GM23338 (cell line): Measurements from ENCODE around the gene CMIP. TPM values are rescaled to one million over a fixed set of nuclear protein-coding genes. Genes with fewer than 3 reads are reported as not detected.

ENCODE experiments used
- ATAC-seq: fragments of 200-7000 bp; cut with Tn5 transposase; 3 replicates; pipeline ENCODE4 v1.9.1; 2020
- DNase-seq: peaks from one replicate; pipeline ENCODE4 v3.0.0-alpha.2; 2015; ENCODE audit warnings: low spot score
- H2AFZ ChIP-seq: fragments of 200-600 bp; sonication (generic); 2 replicates; pipeline ENCODE4 v1.8.0; 2016; ENCODE audit warnings: antibody characterized with exemption, mild to moderate bottlenecking, moderate library complexity
- H3F3A ChIP-seq: fragments of 200-600 bp; sonication (generic); replicated peaks from 2 replicates; pipeline ENCODE4 v1.8.0; 2017; ENCODE audit warnings: antibody characterized with exemption, mixed run types, low read depth
- H3K27ac ChIP-seq: fragments of 200-600 bp; sonication (generic); 2 replicates; pipeline ENCODE4 v1.6.1; 2016; ENCODE audit warnings: low read depth
- H3K27me3 ChIP-seq: fragments of 200-600 bp; sonication (generic); 2 replicates; pipeline ENCODE4 v1.8.0; 2016; ENCODE audit warnings: mild to moderate bottlenecking, mixed run types, moderate library complexity; ENCODE audit not compliant: insufficient read depth
- H3K36me3 ChIP-seq: fragments of 200-600 bp; sonication (generic); 2 replicates; pipeline ENCODE4 v1.8.0; 2016; ENCODE audit warnings: mild to moderate bottlenecking; ENCODE audit not compliant: insufficient read depth
- H3K4me1 ChIP-seq: fragments of 200-600 bp; sonication (generic); 2 replicates; pipeline ENCODE4 v1.8.0; 2016; ENCODE audit warnings: mild to moderate bottlenecking, moderate library complexity; ENCODE audit not compliant: insufficient read depth
- H3K4me2 ChIP-seq: fragments of 200-600 bp; sonication (generic); 2 replicates; pipeline ENCODE4 v1.7.1; 2017; ENCODE audit warnings: mixed run types
- H3K4me3 ChIP-seq: fragments of 200-600 bp; sonication (generic); 2 replicates; pipeline ENCODE4 v1.6.1; 2016; ENCODE audit warnings: mixed run types
- H3K79me2 ChIP-seq: fragments of 200-600 bp; sonication (generic); replicated peaks from 2 replicates; pipeline ENCODE4 v1.8.0; 2017; ENCODE audit warnings: mild to moderate bottlenecking; ENCODE audit not compliant: insufficient read depth
- H3K9me2 ChIP-seq: fragments of 200-600 bp; sonication (generic); 2 replicates; pipeline ENCODE4 v1.8.0; 2017; ENCODE audit not compliant: insufficient read depth
- H4K20me1 ChIP-seq: fragments of 200-600 bp; sonication (generic); replicated peaks from 2 replicates; pipeline ENCODE4 v1.8.0; 2017; ENCODE audit warnings: mild to moderate bottlenecking; ENCODE audit not compliant: insufficient read depth
- H3K27ac Mint-ChIP-seq: 2 replicates; pipeline ENCODE4 v1.8.0; 2020; ENCODE audit warnings: inconsistent platforms, mild to moderate bottlenecking, moderate library complexity, mixed read lengths
- H3K27me3 Mint-ChIP-seq: 3 replicates; pipeline ENCODE4 v1.8.0; 2022; ENCODE audit warnings: low read depth, mild to moderate bottlenecking, moderate library complexity, mixed read lengths, inconsistent platforms; ENCODE audit not compliant: insufficient read depth, poor library complexity
- H3K36me3 Mint-ChIP-seq: 3 replicates; pipeline ENCODE4 v1.8.0; 2021; ENCODE audit warnings: low read depth, mild to moderate bottlenecking, inconsistent platforms, moderate library complexity, mixed read lengths
- H3K4me1 Mint-ChIP-seq: 3 replicates; pipeline ENCODE4 v1.8.0; 2020; ENCODE audit warnings: mild to moderate bottlenecking, inconsistent platforms, mixed read lengths
- H3K4me3 Mint-ChIP-seq: 3 replicates; pipeline ENCODE4 v1.8.0; 2021; ENCODE audit warnings: moderate library complexity, mild to moderate bottlenecking, inconsistent platforms, mixed read lengths
- H3K9me3 Mint-ChIP-seq: 3 replicates; pipeline ENCODE4 v1.8.0; 2020; ENCODE audit warnings: moderate library complexity, mild to moderate bottlenecking, inconsistent platforms, mixed read lengths
- CREB1 ChIP-seq: fragments of 250-450 bp; sonication (Bioruptor Pico); IDR thresholded peaks from 2 replicates; pipeline ENCODE4 v1.5.0; 2020; ENCODE audit warnings: low read depth, mild to moderate bottlenecking, moderate library complexity
- CTCF ChIP-seq, 2 experiments: fragments of 200-600 bp in 1 of 2; sonication (generic) in 1 of 2; conservative IDR thresholded peaks; 2 replicates each; pipeline versions ENCODE4 v1.5.1 to v1.6.1; 2016 to 2017; ENCODE audit warnings: antibody characterized with exemption in 2 of 2, low read depth in 2 of 2, mild to moderate bottlenecking in 2 of 2, moderate library complexity in 1 of 2
- ETS1 ChIP-seq: IDR thresholded peaks from 2 replicates; pipeline ENCODE4 v1.6.1; 2016; ENCODE audit warnings: antibody characterized with exemption
- EZH2 ChIP-seq: fragments of 200-600 bp; sonication (generic); IDR thresholded peaks from one replicate; pipeline ENCODE4 v1.8.0; 2017; ENCODE audit warnings: antibody characterized with exemption, mild to moderate bottlenecking, low read depth; ENCODE audit not compliant: unreplicated experiment
- EZH2phosphoT487 ChIP-seq: fragments of 200-600 bp; sonication (generic); IDR thresholded peaks from one replicate; pipeline ENCODE4 v1.8.1; 2018; ENCODE audit warnings: antibody characterized with exemption; ENCODE audit not compliant: unreplicated experiment
- JUNB ChIP-seq: IDR thresholded peaks from one replicate; pipeline ENCODE4 v1.6.1; 2016; ENCODE audit warnings: antibody characterized with exemption; ENCODE audit not compliant: unreplicated experiment
- NANOG ChIP-seq: IDR thresholded peaks from 2 replicates; pipeline ENCODE4 v1.6.1; 2016; ENCODE audit warnings: antibody characterized with exemption, borderline replicate concordance
- POLR2AphosphoS5 ChIP-seq: IDR thresholded peaks from 2 replicates; pipeline ENCODE4 v1.6.1; 2016; ENCODE audit warnings: antibody characterized with exemption, low read depth
- REST ChIP-seq: IDR thresholded peaks from one replicate; pipeline ENCODE4 v1.6.1; 2018; ENCODE audit warnings: antibody characterized with exemption; ENCODE audit not compliant: unreplicated experiment
- STAT1 ChIP-seq: IDR thresholded peaks from one replicate; pipeline ENCODE4 v1.6.1; 2016; ENCODE audit warnings: antibody characterized with exemption; ENCODE audit not compliant: unreplicated experiment
- ZNF114 ChIP-seq: fragments of 250-450 bp; sonication (Bioruptor Pico); IDR thresholded peaks from 2 replicates; pipeline ENCODE4 v1.5.0; 2020; ENCODE audit warnings: mild to moderate bottlenecking, moderate library complexity
- ZNF331 ChIP-seq: fragments of 250-450 bp; sonication (Bioruptor Pico); IDR thresholded peaks from 2 replicates; pipeline ENCODE4 v1.5.0; 2020; ENCODE audit warnings: low read depth, mild to moderate bottlenecking, moderate library complexity
- polyA plus RNA-seq: library from polyadenylated mRNA; unstranded; fragments of >200 nt; fragmentation: Nextera tagmentation; extraction: Ambion mirVana; gene quantifications from 2 replicates; pipeline ENCODE4 v1.2.1, GENCODE V29; 2016
- total RNA-seq: library from RNA; depleted of rRNA; stranded (reverse); fragments of >200 nt; shearing (Covaris generic); gene quantifications from 2 replicates; pipeline ENCODE4 v1.2.3, GENCODE V29; 2014

CMIP gene
- total and polyA plus RNA-seq, 2 experiments from 2014 or later, result 9.5 to 62.3 TPM

GRCh38 chr16:81710044-81710443 is 265.4 kb downstream of the CMIP start:
- H3K36me3 Mint-ChIP-seq, result peaks cover 24% of the 10 kb centered on the region
- H3K9me3 Mint-ChIP-seq, result no peaks in the 10 kb centered on the region
- H3K27me3 ChIP-seq, result no peaks in the 10 kb centered on the region
- H3K36me3 ChIP-seq, result no peaks in the 10 kb centered on the region
- H3F3A ChIP-seq, result peaks cover 9% of the 10 kb centered on the region; the same call in 1 of the 2 replicates
- no peaks in the 10 kb centered on the region for H3K9me2 ChIP-seq
- peaks cover 25% of the 10 kb centered on the region for H3K4me1 ChIP-seq
- no peaks in the 10 kb centered on the region for H4K20me1 ChIP-seq
- H3K4me2 ChIP-seq, result no peak overlapping the region
- no peak overlapping the region for H3K27ac ChIP-seq
- no peak for ATAC-seq
- peaks cover 39% of the 10 kb centered on the region for H3K4me1 Mint-ChIP-seq
- no peak for DNase-seq
- no peaks in the 10 kb centered on the region for H3K79me2 ChIP-seq
- H3K27me3 Mint-ChIP-seq, result peaks cover 31% of the 10 kb centered on the region
- no peak overlapping the region for H3K4me3 Mint-ChIP-seq
- TF ChIP-seq CTCF (conservative IDR thresholded peaks at IDR 0.05; ENCODE audit: low read depth in 2 of 2) (no peak), NANOG (no peak), ZNF331 (CRISPR knock-in tag) (no peak), ZNF114 (CRISPR knock-in tag) (no peak), STAT1 (no peak), POLR2AphosphoS5 (no peak), REST (no peak), JUNB (no peak), ETS1 (no peak), CREB1 (CRISPR knock-in tag) (no peak), EZH2phosphoT487 (no peak), EZH2 (no peak)
- no peak overlapping the region for H2AFZ ChIP-seq
- no peak overlapping the region for H3K27ac Mint-ChIP-seq
- H3K4me3 ChIP-seq, result no peak overlapping the region
